H9 (cell line): ENCODE measurements around the gene ELOF1. TPM values are rescaled to one million over a fixed set of nuclear protein-coding genes. Genes with fewer than 3 reads are reported as not detected.

Experiments used
- DNase-seq: peaks from one replicate; pipeline ENCODE4 v3.0.0-alpha.2; 2017
- H2AFZ ChIP-seq: one replicate; pipeline ENCODE4 v1.6.1; 2013; ENCODE audit warnings: mild to moderate bottlenecking, low read length, control low read depth, moderate library complexity
- H2AK5ac ChIP-seq: 2 replicates; pipeline ENCODE4 v1.6.1; 2013; ENCODE audit warnings: low read length, control low read depth, mixed read lengths; ENCODE audit not compliant: insufficient read length
- H2BK120ac ChIP-seq: one replicate; pipeline ENCODE4 v1.6.1; 2013; ENCODE audit warnings: low read depth, mild to moderate bottlenecking, low read length, control low read depth, inconsistent platforms; ENCODE audit not compliant: poor library complexity, severe bottlenecking
- H2BK12ac ChIP-seq: 2 replicates; pipeline ENCODE4 v1.6.1; 2013; ENCODE audit warnings: low read length, control low read depth, mixed read lengths, low read depth; ENCODE audit not compliant: insufficient read length
- H2BK15ac ChIP-seq: 2 replicates; pipeline ENCODE4 v1.6.1; 2013; ENCODE audit warnings: low read depth, low read length, control low read depth
- H2BK20ac ChIP-seq: one replicate; pipeline ENCODE4 v1.6.1; 2013; ENCODE audit warnings: low read depth, mild to moderate bottlenecking, low read length, control low read depth, inconsistent platforms; ENCODE audit not compliant: poor library complexity, severe bottlenecking
- H2BK5ac ChIP-seq: 2 replicates; pipeline ENCODE4 v1.6.1; 2013; ENCODE audit warnings: low read length, control low read depth, mixed read lengths; ENCODE audit not compliant: insufficient read length
- H3K14ac ChIP-seq: 2 replicates; pipeline ENCODE4 v1.6.1; 2013; ENCODE audit warnings: low read length, control low read depth; ENCODE audit not compliant: insufficient read depth
- H3K18ac ChIP-seq: 2 replicates; pipeline ENCODE4 v1.6.1; 2013; ENCODE audit warnings: low read depth, mild to moderate bottlenecking, mixed read lengths, low read length, control low read depth; ENCODE audit not compliant: insufficient read length
- H3K23ac ChIP-seq: 2 replicates; pipeline ENCODE4 v1.6.1; 2013; ENCODE audit warnings: low read length, control low read depth, mixed read lengths, low read depth; ENCODE audit not compliant: insufficient read length
- H3K23me2 ChIP-seq: 2 replicates; pipeline ENCODE4 v1.6.1; 2013; ENCODE audit warnings: low read depth, mild to moderate bottlenecking, mixed read lengths, low read length, control low read depth; ENCODE audit not compliant: insufficient read length, poor library complexity, severe bottlenecking
- H3K27ac ChIP-seq: 2 replicates; pipeline ENCODE4 v1.5.1; 2013; ENCODE audit warnings: low read length, control low read depth, mixed read lengths, low read depth; ENCODE audit not compliant: insufficient read length
- H3K27me3 ChIP-seq: 2 replicates; pipeline ENCODE4 v1.6.1; 2013; ENCODE audit warnings: low read length, control low read depth, inconsistent platforms; ENCODE audit not compliant: insufficient read depth
- H3K4ac ChIP-seq: 2 replicates; pipeline ENCODE4 v1.6.1; 2013; ENCODE audit warnings: low read depth, mild to moderate bottlenecking, control low read depth, inconsistent platforms, low read length, moderate library complexity
- H3K4me1 ChIP-seq: 2 replicates; pipeline ENCODE4 v1.6.1; 2013; ENCODE audit warnings: low read length, control low read depth, inconsistent platforms; ENCODE audit not compliant: insufficient read depth
- H3K4me2 ChIP-seq: 2 replicates; pipeline ENCODE4 v1.6.1; 2013; ENCODE audit warnings: low read length, control low read depth, mixed read lengths; ENCODE audit not compliant: insufficient read length, insufficient read depth
- H3K56ac ChIP-seq: 2 replicates; pipeline ENCODE4 v1.6.1; 2013; ENCODE audit warnings: low read depth, mild to moderate bottlenecking, mixed read lengths, low read length, control low read depth; ENCODE audit not compliant: insufficient read length
- H3K79me1 ChIP-seq: 2 replicates; pipeline ENCODE4 v1.6.1; 2013; ENCODE audit warnings: low read depth, mild to moderate bottlenecking, moderate library complexity, low read length, control low read depth, inconsistent platforms; ENCODE audit not compliant: insufficient read depth, poor library complexity, severe bottlenecking
- H3K79me2 ChIP-seq: 2 replicates; pipeline ENCODE4 v1.6.1; 2013; ENCODE audit warnings: low read length, control low read depth, inconsistent platforms; ENCODE audit not compliant: insufficient read depth
- H3K9ac ChIP-seq: 2 replicates; pipeline ENCODE4 v1.6.1; 2013; ENCODE audit warnings: low read length, control low read depth, mixed read lengths; ENCODE audit not compliant: insufficient read length; ENCODE audit errors: extremely low read depth
- H3K9me3 ChIP-seq: one replicate; pipeline ENCODE4 v1.6.1; 2013; ENCODE audit warnings: low read depth, low read length, inconsistent platforms; ENCODE audit not compliant: control insufficient read depth
- H3T11ph ChIP-seq: one replicate; pipeline ENCODE4 v1.6.1; 2013; ENCODE audit warnings: mild to moderate bottlenecking, low read length, control low read depth, inconsistent platforms
- H4K20me1 ChIP-seq: one replicate; pipeline ENCODE4 v1.6.1; 2013; ENCODE audit not compliant: control insufficient read depth, insufficient read length, insufficient read depth
- H4K5ac ChIP-seq: 2 replicates; pipeline ENCODE4 v1.6.1; 2013; ENCODE audit warnings: low read depth, mild to moderate bottlenecking, mixed read lengths, low read length, control low read depth; ENCODE audit not compliant: insufficient read length
- H4K8ac ChIP-seq: replicated peaks from 2 replicates; pipeline ENCODE4 v1.6.1; 2013; ENCODE audit warnings: low read length, control low read depth, mixed read lengths, low read depth; ENCODE audit not compliant: insufficient read length
- H4K91ac ChIP-seq: 2 replicates; pipeline ENCODE4 v1.6.1; 2013; ENCODE audit warnings: low read depth, mild to moderate bottlenecking, moderate library complexity, mixed read lengths, low read length, control low read depth; ENCODE audit not compliant: insufficient read length
- H3K27ac Mint-ChIP-seq, 3 experiments: 2 replicates in 2 of 3; 3 replicates in 1 of 3; pipeline ENCODE4 v1.8.0; 2020 to 2021; ENCODE audit warnings: mixed read lengths in 3 of 3, mild to moderate bottlenecking in 1 of 3, moderate library complexity in 1 of 3
- H3K27me3 Mint-ChIP-seq: 2 replicates; pipeline ENCODE4 v1.8.0; 2021; ENCODE audit warnings: low read depth, mild to moderate bottlenecking, moderate library complexity, mixed read lengths
- H3K36me3 Mint-ChIP-seq, 3 experiments: 2 replicates in 2 of 3; 3 replicates in 1 of 3; pipeline ENCODE4 v1.8.0; 2020 to 2021; ENCODE audit warnings: low read depth in 3 of 3, mixed read lengths in 3 of 3; ENCODE audit not compliant: insufficient read depth in 1 of 3
- H3K4me1 Mint-ChIP-seq, 2 experiments: 2 replicates each; pipeline ENCODE4 v1.8.0; 2020; ENCODE audit warnings: mixed read lengths in 2 of 2
- H3K4me3 Mint-ChIP-seq, 2 experiments: 2 replicates in 1 of 2; 3 replicates in 1 of 2; pipeline ENCODE4 v1.8.0; 2020 to 2021; ENCODE audit warnings: mild to moderate bottlenecking in 2 of 2, mixed read lengths in 2 of 2, moderate library complexity in 1 of 2
- H3K9me3 Mint-ChIP-seq, 2 experiments: 2 replicates in 1 of 2; 3 replicates in 1 of 2; pipeline ENCODE4 v1.8.0; 2020; ENCODE audit warnings: mild to moderate bottlenecking in 2 of 2, mixed read lengths in 2 of 2, moderate library complexity in 1 of 2
- CTCF ChIP-seq: fragments of 200-600 bp; sonication (generic); conservative IDR thresholded peaks from 3 replicates; pipeline ENCODE4 v1.8.0; 2021; ENCODE audit warnings: antibody characterized with exemption, mild to moderate bottlenecking
- WGBS: extraction: QIAGEN DNeasy Blood & Tissue Kit; methylation state at CpG from one replicate; pipeline ENCODE4 v1.1.7; 2013; ENCODE audit warnings: missing lambda C conversion rate, low lambda C conversion rate, mixed read lengths; ENCODE audit not compliant: insufficient read length; ENCODE audit errors: extremely low coverage; 5-methylcytosine and 5-hydroxymethylcytosine counted together
- total RNA-seq: library from RNA; stranded (reverse); gene quantifications from 2 replicates; pipeline ENCODE4 v1.2.1, GENCODE V29; 2021

Gene ELOF1
- total RNA-seq, 1 experiment from 2014 or later: 84.9 TPM

- Histone ChIP-seq H4K91ac (no peak overlapping the region), H3K27me3 (no peaks in the 10 kb centered on the region), H3K9me3 (no peaks in the 10 kb centered on the region), H3K9ac (no peak overlapping the region), H2BK120ac (no peak overlapping the region), H2BK20ac (no peak overlapping the region), H3K4ac (no peak overlapping the region), H3K4me1 (no peaks in the 10 kb centered on the region), H2BK5ac (no peak overlapping the region), H3K14ac (peak overlapping the region; percentile 28; the same call in 1 of the 2 replicates), H3K23ac (no peak overlapping the region), H3K23me2 (peaks cover 4% of the 10 kb centered on the region), H4K20me1 (no peaks in the 10 kb centered on the region), H2AK5ac (no peak overlapping the region), H3K79me2 (no peaks in the 10 kb centered on the region), H2AFZ (no peak overlapping the region), H4K5ac (no peak overlapping the region), H3K27ac (no peak overlapping the region), H3K4me2 (peak overlapping the region; percentile 29), H3T11ph (no peak overlapping the region), H3K18ac (no peak overlapping the region), H3K56ac (no peak overlapping the region), H3K79me1 (no peaks in the 10 kb centered on the region), H4K8ac (no peak overlapping the region), H2BK12ac (no peak overlapping the region), H2BK15ac (no peak overlapping the region)
- H3K27me3 Mint-ChIP-seq: peaks cover 6% of the 10 kb centered on the region
- H3K27ac Mint-ChIP-seq: no peak overlapping the region
- H3K4me1 Mint-ChIP-seq: peaks cover 0 to 4% of the 10 kb centered on the region in 2 experiments; a peak in 3 of 4 replicates
- H3K9me3 Mint-ChIP-seq: no peaks in the 10 kb centered on the region
- peak overlapping the region; percentile 29 to 39; a peak in 3 of 5 replicates for H3K4me3 Mint-ChIP-seq
- DNase-seq: peak; percentile 56
- H3K36me3 Mint-ChIP-seq: no peaks in the 10 kb centered on the region
- no CpG with 5 or more reads among the region's 62 CpGs for WGBS
- no peak for TF ChIP-seq CTCF
These were observed 19.5 kb upstream of the ELOF1 start for GRCh38 chr19:11578258-11579142.
